HEK293 (cell line): Measurements from ENCODE around the gene TLE1.

Experiments
- CTCF ChIA-PET: fragments of 350-600 bp; formaldehyde crosslinking; extraction: SDS; loops from one replicate; lab custom pipeline; 2021; ENCODE audit warnings: antibody characterized with exemption; lab: Yijun Ruan, JAX
- POLR2A ChIA-PET: fragments of 300-600 bp; formaldehyde crosslinking; extraction: SDS; loops from one replicate; lab custom pipeline; 2020; ENCODE audit warnings: antibody characterized with exemption, inconsistent platforms; lab: Yijun Ruan, JAX
- H3K27ac ChIP-seq: fragments of 200-500 bp; sonication (Bioruptor generic); 2 replicates; pipeline ENCODE4 v1.5.1; 2014; ENCODE audit warnings: low read depth, low read length, control low read depth, inconsistent platforms; ENCODE audit errors: extremely low read depth
- H3K36me3 ChIP-seq, 2 experiments: fragments of 200-500 bp in 1 of 2; sonication (Bioruptor generic) in 1 of 2; 1 replicate in 1 of 2; 2 replicates in 1 of 2; pipeline ENCODE4 v1.5.1; 2014 to 2017; ENCODE audit warnings: inconsistent platforms in 2 of 2, low read length in 2 of 2; ENCODE audit not compliant: control insufficient read depth in 2 of 2, insufficient read depth in 1 of 2
- H3K4me1 ChIP-seq: fragments of 200-500 bp; sonication (Bioruptor generic); 2 replicates; pipeline ENCODE4 v1.5.1; 2014; ENCODE audit warnings: mild to moderate bottlenecking, low read length, inconsistent platforms; ENCODE audit not compliant: control insufficient read depth, insufficient read depth
- H3K4me3 ChIP-seq: 2 replicates; pipeline ENCODE4 v1.5.1; 2011; ENCODE audit warnings: low read depth, mild to moderate bottlenecking, control low read depth, low read length, moderate library complexity
- H3K9me3 ChIP-seq: fragments of 200-500 bp; sonication (Bioruptor generic); 2 replicates; pipeline ENCODE4 v1.5.1; 2014; ENCODE audit warnings: low read depth, low read length, inconsistent platforms; ENCODE audit not compliant: control insufficient read depth, insufficient read depth
- ATF2 ChIP-seq: fragments of 450-650 bp; formaldehyde crosslinking; IDR thresholded peaks from 2 replicates; pipeline ENCODE4 v1.5.1; 2016; ENCODE audit warnings: missing biosample characterization, missing genetic modification characterization, low read depth
- HOXC10 ChIP-seq: sonication (generic); formaldehyde crosslinking; IDR thresholded peaks from 2 replicates; pipeline ENCODE4 v1.8.1; 2023; ENCODE audit warnings: mild to moderate bottlenecking, missing genetic modification reagents
- INSM2 ChIP-seq: fragments of 450-650 bp; formaldehyde crosslinking; IDR thresholded peaks from 2 replicates; pipeline ENCODE4 v1.5.1; 2016; ENCODE audit warnings: missing biosample characterization, missing genetic modification characterization
- KLF1 ChIP-seq: fragments of 450-650 bp; formaldehyde crosslinking; IDR thresholded peaks from 2 replicates; pipeline ENCODE4 v1.5.1; 2016; ENCODE audit warnings: missing biosample characterization, missing genetic modification characterization
- KLF9 ChIP-seq: fragments of 450-650 bp; formaldehyde crosslinking; IDR thresholded peaks from 2 replicates; pipeline ENCODE4 v1.5.1; 2016; ENCODE audit warnings: missing biosample characterization, missing genetic modification characterization, low read depth
- PRDM10 ChIP-seq: fragments of 450-650 bp; formaldehyde crosslinking; IDR thresholded peaks from 2 replicates; pipeline ENCODE4 v1.5.1; 2016; ENCODE audit warnings: missing biosample characterization, missing genetic modification characterization
- ZNF18 ChIP-seq: fragments of 450-650 bp; formaldehyde crosslinking; IDR thresholded peaks from 2 replicates; pipeline ENCODE4 v1.5.1; 2016; ENCODE audit warnings: missing biosample characterization, missing genetic modification characterization
- ZNF211 ChIP-seq: fragments of 450-650 bp; formaldehyde crosslinking; IDR thresholded peaks from 2 replicates; pipeline ENCODE4 v1.5.1; 2016; ENCODE audit warnings: low read depth, missing biosample characterization, missing genetic modification characterization
- ZNF394 ChIP-seq: fragments of 450-650 bp; formaldehyde crosslinking; IDR thresholded peaks from 2 replicates; pipeline ENCODE4 v1.5.1; 2016; ENCODE audit warnings: missing biosample characterization, missing genetic modification characterization, mild to moderate bottlenecking, moderate library complexity, borderline replicate concordance
- ZNF623 ChIP-seq: fragments of 450-650 bp; formaldehyde crosslinking; IDR thresholded peaks from 2 replicates; pipeline ENCODE4 v1.5.1; 2016; ENCODE audit warnings: missing biosample characterization, missing genetic modification characterization
- ZNF830 ChIP-seq: fragments of 450-650 bp; IDR thresholded peaks from 2 replicates; pipeline ENCODE4 v1.5.0; 2018; ENCODE audit warnings: missing biosample characterization, missing genetic modification characterization, low read depth, mild to moderate bottlenecking, moderate library complexity
- ZNF837 ChIP-seq: fragments of 450-650 bp; formaldehyde crosslinking; IDR thresholded peaks from 2 replicates; pipeline ENCODE4 v1.5.1; 2016; ENCODE audit warnings: missing biosample characterization, missing genetic modification characterization
- ZSCAN16 ChIP-seq: fragments of 450-650 bp; formaldehyde crosslinking; IDR thresholded peaks from 2 replicates; pipeline ENCODE4 v1.5.1; 2016; ENCODE audit warnings: missing biosample characterization, missing genetic modification characterization

Gene TLE1

GRCh38 chr9:81605170-81605670 lies 84.1 kb downstream of the TLE1 start (continued):
- no peak for TF ChIP-seq PRDM10 (tag by site-specific recombination)
- no peak for TF ChIP-seq KLF1 (tag by site-specific recombination)
- no peak for TF ChIP-seq ZNF394
- no peak for TF ChIP-seq ZNF211 (tag by site-specific recombination)
- TF ChIP-seq ZSCAN16 (tag by site-specific recombination): no peak
- TF ChIP-seq KLF9 (tag by site-specific recombination): no peak
- TF ChIP-seq ZNF837 (tag by site-specific recombination): no peak

DNA sequence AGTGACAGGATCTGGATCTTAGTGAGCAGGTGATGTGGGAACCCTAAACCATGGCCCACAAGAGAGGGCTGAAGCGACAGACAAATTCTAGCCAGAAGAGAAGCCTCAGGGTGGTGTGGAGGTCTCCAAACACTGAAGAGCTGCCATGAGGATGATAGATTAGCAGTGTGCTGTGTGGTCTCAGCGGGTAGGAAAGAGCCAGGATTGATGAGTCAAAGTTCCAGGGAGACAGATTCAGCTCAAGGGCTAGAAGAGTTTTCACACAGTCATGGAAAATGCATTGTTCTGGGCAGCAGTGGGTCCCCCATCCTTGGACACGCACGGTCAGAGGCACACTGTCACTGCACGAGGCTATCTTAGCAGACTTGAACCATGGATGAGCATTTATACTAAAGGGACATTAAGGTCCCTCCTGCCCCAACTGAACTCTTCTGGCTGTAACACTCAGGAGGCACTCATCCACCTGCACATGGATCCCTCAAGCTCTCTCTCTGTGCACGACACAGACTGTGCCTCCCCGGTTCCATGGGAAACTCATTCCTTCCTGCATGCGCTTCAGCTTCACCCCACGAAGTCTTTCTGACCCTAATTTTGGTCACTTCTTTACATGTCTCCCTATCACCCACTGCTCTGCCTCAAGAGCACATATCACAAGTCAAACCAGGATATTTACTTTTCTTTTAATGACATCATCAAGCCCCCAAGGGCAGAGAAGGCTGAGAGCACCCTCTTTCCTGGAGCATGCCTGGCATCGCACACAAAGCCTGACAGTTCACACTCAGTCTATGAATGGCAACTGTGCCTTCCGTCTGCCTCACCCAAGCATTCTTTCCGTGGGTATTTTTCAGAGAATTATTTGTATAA lies 84.8 kb downstream of the TLE1 start:
- ChIA-PET POLR2A (no interaction called here), CTCF (no interaction called here)
- Histone ChIP-seq H3K9me3 (no peaks in the 10 kb centered on the region), H3K27ac (no peak overlapping the region), H3K4me3 (no peak overlapping the region), H3K36me3 (peaks cover 13 to 65% of the 10 kb centered on the region in 2 experiments; a peak in 2 of 3 replicates), H3K4me1 (no peaks in the 10 kb centered on the region)
- TF ChIP-seq ATF2 (peak; percentile 66), HOXC10 (CRISPR knock-in tag) (no peak), ZNF18 (0 out of 2 replicates have a peak, but pooled peaks have one; percentile 24), INSM2 (tag by site-specific recombination) (no peak)

- H3K9me3 ChIP-seq: no peaks in the 10 kb centered on the region
- no peaks in the 10 kb centered on the region for H3K4me1 ChIP-seq
- no peak overlapping the region for H3K27ac ChIP-seq
- no peak for TF ChIP-seq ZNF830 (tag by site-specific recombination)
- TF ChIP-seq ZNF623 (tag by site-specific recombination): peak; percentile 52
- ChIA-PET CTCF (interaction anchor here (1.2 kb wide), 1 partner anchor 11 kb away, joined by 4 read pairs; no protein-coding TSS in a partner anchor), POLR2A (no interaction called here)
- no peak overlapping the region for H3K4me3 ChIP-seq
- peaks cover 9 to 66% of the 10 kb centered on the region in 2 experiments; a peak in 2 of 3 replicates for H3K36me3 ChIP-seq
Measured at GRCh38 chr9:81602887-81603680, 86.3 kb downstream of the TLE1 start.
